Mucosa of stomach (tissue), 1 donor: ENCODE results near the gene TRIM43B.
"Not testable (repeated sequence)": the region's sequence is repeated elsewhere in the genome, so short reads cannot be mapped to it uniquely, and the experiment has no call there.

Source experiments
- H3K27me3 ChIP-seq: one replicate; pipeline ENCODE4 v1.7.0; 2013; ENCODE audit warnings: mild to moderate bottlenecking, low read length; ENCODE audit not compliant: control insufficient read depth, insufficient read depth
- H3K36me3 ChIP-seq: one replicate; pipeline ENCODE4 v1.7.0; 2013; ENCODE audit warnings: low read length; ENCODE audit not compliant: control insufficient read depth, insufficient read depth
- H3K4me1 ChIP-seq: one replicate; pipeline ENCODE4 v1.7.0; 2013; ENCODE audit warnings: mild to moderate bottlenecking, low read length; ENCODE audit not compliant: control insufficient read depth, insufficient read depth
- H3K4me3 ChIP-seq: one replicate; pipeline ENCODE4 v1.7.0; 2013; ENCODE audit warnings: low read length
- H3K9ac ChIP-seq: one replicate; pipeline ENCODE4 v1.7.0; 2013; ENCODE audit warnings: mild to moderate bottlenecking, low read length, moderate library complexity
- H3K9me3 ChIP-seq: one replicate; pipeline ENCODE4 v1.7.0; 2013; ENCODE audit warnings: mild to moderate bottlenecking, low read length, moderate library complexity; ENCODE audit not compliant: control insufficient read depth
- donor health status: Pancreatic carcinoma.

Gene TRIM43B

GRCh38 chr2:95475025-95475424 is 9.5 kb downstream of the TRIM43B start:
- H3K4me1 ChIP-seq, H3K9ac ChIP-seq, H3K9me3 ChIP-seq, H3K4me3 ChIP-seq, H3K36me3 ChIP-seq, H3K27me3 ChIP-seq: not testable (repeated sequence)

GRCh38 chr2:95467984-95468383 is 16.6 kb downstream of the TRIM43B start:
- not testable (repeated sequence) for H3K9me3 ChIP-seq, H3K36me3 ChIP-seq, H3K27me3 ChIP-seq, H3K9ac ChIP-seq, H3K4me3 ChIP-seq, H3K4me1 ChIP-seq

GRCh38 chr2:95466572-95466971 is 18.0 kb downstream of the TRIM43B start:
- not testable (repeated sequence) for H3K4me3 ChIP-seq, H3K4me1 ChIP-seq, H3K9me3 ChIP-seq, H3K36me3 ChIP-seq, H3K27me3 ChIP-seq, H3K9ac ChIP-seq

GRCh38 chr2:95463292-95463691 is 21.3 kb downstream of the TRIM43B start:
- H3K4me3 ChIP-seq, H3K27me3 ChIP-seq, H3K36me3 ChIP-seq, H3K4me1 ChIP-seq, H3K9me3 ChIP-seq, H3K9ac ChIP-seq: not testable (repeated sequence)

GRCh38 chr2:95445317-95445716 is 39.2 kb downstream of the TRIM43B start:
- H3K36me3 ChIP-seq, H3K4me3 ChIP-seq, H3K9me3 ChIP-seq, H3K27me3 ChIP-seq, H3K4me1 ChIP-seq, H3K9ac ChIP-seq: not testable (repeated sequence)

- not testable (repeated sequence) for H3K36me3 ChIP-seq, H3K9ac ChIP-seq, H3K4me1 ChIP-seq, H3K4me3 ChIP-seq, H3K27me3 ChIP-seq, H3K9me3 ChIP-seq
Measured at GRCh38 chr2:95442474-95443099, 42.0 kb downstream of the TRIM43B start.

- H3K9me3 ChIP-seq, H3K9ac ChIP-seq, H3K4me1 ChIP-seq, H3K4me3 ChIP-seq, H3K27me3 ChIP-seq, H3K36me3 ChIP-seq: not testable (repeated sequence)
Measured at GRCh38 chr2:95435872-95436209, 48.7 kb downstream of the TRIM43B start.

- not testable (repeated sequence) for H3K36me3 ChIP-seq, H3K4me3 ChIP-seq, H3K4me1 ChIP-seq, H3K9me3 ChIP-seq, H3K9ac ChIP-seq, H3K27me3 ChIP-seq
Measured at GRCh38 chr2:95435162-95435871, 49.2 kb downstream of the TRIM43B start.

GRCh38 chr2:95434507-95435076 is 50.0 kb downstream of the TRIM43B start:
- H3K27me3 ChIP-seq, H3K4me1 ChIP-seq, H3K36me3 ChIP-seq, H3K9me3 ChIP-seq, H3K9ac ChIP-seq, H3K4me3 ChIP-seq: not testable (repeated sequence)

- H3K4me1 ChIP-seq, H3K9ac ChIP-seq, H3K9me3 ChIP-seq, H3K4me3 ChIP-seq, H3K36me3 ChIP-seq, H3K27me3 ChIP-seq: not testable (repeated sequence)
Measured at GRCh38 chr2:95433973-95434372, 50.6 kb downstream of the TRIM43B start.

GRCh38 chr2:95433373-95433772 is 51.2 kb downstream of the TRIM43B start:
- not testable (repeated sequence) for H3K9ac ChIP-seq, H3K9me3 ChIP-seq, H3K27me3 ChIP-seq, H3K4me3 ChIP-seq, H3K4me1 ChIP-seq, H3K36me3 ChIP-seq

- H3K9ac ChIP-seq, H3K4me1 ChIP-seq, H3K27me3 ChIP-seq, H3K9me3 ChIP-seq, H3K4me3 ChIP-seq, H3K36me3 ChIP-seq: not testable (repeated sequence)
Measured at GRCh38 chr2:95429748-95430467, 54.6 kb downstream of the TRIM43B start.
